GM12873 (cell line): ENCODE measurements around the gene CTLA4.

Source experiments
- CTCF ChIP-seq: IDR thresholded peaks from 2 replicates; pipeline ENCODE4 v1.5.1; 2012; ENCODE audit warnings: low read depth, mild to moderate bottlenecking, moderate library complexity, low read length, control low read depth; ENCODE audit not compliant: insufficient read depth; ENCODE audit errors: missing control alignments

CTLA4 gene

GRCh38 chr2:203914546-203915182 lies 47.1 kb downstream of the CTLA4 start:
- TF ChIP-seq CTCF: no peak

GRCh38 chr2:203915256-203915655 lies 47.7 kb downstream of the CTLA4 start:
- no peak for TF ChIP-seq CTCF

GRCh38 chr2:203916756-203917155 lies 49.2 kb downstream of the CTLA4 start:
- no peak for TF ChIP-seq CTCF

- no peak for TF ChIP-seq CTCF
Measured at GRCh38 chr2:203918264-203918663, 50.7 kb downstream of the CTLA4 start.

GRCh38 chr2:203918839-203919238 lies 51.3 kb downstream of the CTLA4 start:
- TF ChIP-seq CTCF: no peak
